CD4-positive, alpha-beta T cell (primary cell): ENCODE measurements around the gene SLC9A4. TPM values are rescaled to one million over a fixed set of nuclear protein-coding genes. Genes with fewer than 3 reads are reported as not detected.

ENCODE experiments used
- ATAC-seq: fragments of 200-7000 bp; cut with Tn5 transposase; one replicate; pipeline ENCODE4 v1.10.0; 2022; ENCODE audit warnings: mild to moderate bottlenecking; ENCODE audit not compliant: poor library complexity
- CTCF ChIA-PET: fragments of 350-600 bp; sonication (Branson Sonifier 250); formaldehyde crosslinking; loops from one replicate; lab custom pipeline; 2021; ENCODE audit warnings: antibody characterized with exemption, inconsistent platforms; lab: Charles Lee
- POLR2A ChIA-PET: fragments of 350-600 bp; sonication (Branson Sonifier 250); formaldehyde crosslinking; loops from one replicate; lab custom pipeline; 2021; ENCODE audit warnings: antibody characterized with exemption, inconsistent platforms; lab: Charles Lee
- DNase-seq, 14 experiments: peaks; one replicate each; pipeline ENCODE4 v3.0.0-alpha.2; 2013 to 2020; ENCODE audit warnings: mixed read lengths in 2 of 14
- H3K27ac ChIP-seq, 2 donors: one replicate each; pipeline versions ENCODE4 v1.5.1 to v1.7.0; 2013; ENCODE audit warnings: low read length in 2 of 2, low read depth in 1 of 2, mild to moderate bottlenecking in 1 of 2
- H3K27me3 ChIP-seq, 2 experiments: 1 replicate in 1 of 2; 2 replicates in 1 of 2; pipeline versions ENCODE4 v1.6.1 to v1.7.0; 2013; ENCODE audit warnings: low read length in 2 of 2, control low read depth in 1 of 2, mild to moderate bottlenecking in 1 of 2, moderate library complexity in 1 of 2; ENCODE audit not compliant: insufficient read depth in 2 of 2, control insufficient read depth in 1 of 2
- H3K36me3 ChIP-seq: one replicate; pipeline ENCODE4 v1.6.1; 2013; ENCODE audit warnings: low read length, control low read depth; ENCODE audit not compliant: insufficient read depth
- H3K4me1 ChIP-seq: one replicate; pipeline ENCODE4 v1.6.1; 2013; ENCODE audit warnings: low read length, control low read depth; ENCODE audit not compliant: insufficient read depth
- H3K4me3 ChIP-seq: one replicate; pipeline ENCODE4 v1.5.1; 2013; ENCODE audit warnings: mild to moderate bottlenecking, low read length, moderate library complexity
- H3K9me3 ChIP-seq, 2 experiments: 1 replicate in 1 of 2; 2 replicates in 1 of 2; pipeline versions ENCODE4 v1.6.1 to v1.7.0; 2013; ENCODE audit warnings: low read length in 2 of 2, mild to moderate bottlenecking in 2 of 2, control low read depth in 1 of 2, moderate library complexity in 1 of 2; ENCODE audit not compliant: control insufficient read depth in 1 of 2, insufficient read depth in 1 of 2
- H3K27ac Mint-ChIP-seq: one replicate; pipeline ENCODE4 v1.8.0; 2020; ENCODE audit warnings: mixed read lengths
- H3K27me3 Mint-ChIP-seq: one replicate; pipeline ENCODE4 v1.8.0; 2021; ENCODE audit warnings: mixed read lengths
- H3K36me3 Mint-ChIP-seq: one replicate; pipeline ENCODE4 v1.8.0; 2021; ENCODE audit warnings: low read depth, mixed read lengths
- H3K4me1 Mint-ChIP-seq: one replicate; pipeline ENCODE4 v1.8.0; 2021; ENCODE audit warnings: low read depth, mixed read lengths
- H3K4me3 Mint-ChIP-seq: one replicate; pipeline ENCODE4 v1.8.0; 2020; ENCODE audit warnings: mild to moderate bottlenecking, mixed read lengths
- H3K9me3 Mint-ChIP-seq: one replicate; pipeline ENCODE4 v1.8.0; 2020; ENCODE audit warnings: mixed read lengths
- intact Hi-C, 2 experiments: fragments of 100-400 bp; cut with DNase I in 1 of 2; cut with micrococcal nuclease in 1 of 2; formaldehyde crosslinking; loops; one replicate each; pipeline versions ENCODE4 v1.15.1 to v1.9.0; 2023 to 2025; cut with DNase I, micrococcal nuclease
- polyA plus RNA-seq, 2 donors: library from polyadenylated mRNA; unstranded; fragments of 120-200 nt; gene quantifications; one replicate each; pipeline ENCODE4 v1.2.1, GENCODE V29; 2013
- total RNA-seq, 174 experiments: library from RNA in 2 of 174; stranded (reverse) in 2 of 174; gene quantifications; one replicate each; pipeline ENCODE4 v1.2.3 and lab custom pipeline; 2021 to 2026
- TF ChIP-seq, protein P1 (sequence below): fragments of 200-600 bp; IDR thresholded peaks from one replicate; pipeline ENCODE4 v1.8.0; 2022; ENCODE audit warnings: antibody characterized with exemption, mild to moderate bottlenecking

Gene SLC9A4, protein sequence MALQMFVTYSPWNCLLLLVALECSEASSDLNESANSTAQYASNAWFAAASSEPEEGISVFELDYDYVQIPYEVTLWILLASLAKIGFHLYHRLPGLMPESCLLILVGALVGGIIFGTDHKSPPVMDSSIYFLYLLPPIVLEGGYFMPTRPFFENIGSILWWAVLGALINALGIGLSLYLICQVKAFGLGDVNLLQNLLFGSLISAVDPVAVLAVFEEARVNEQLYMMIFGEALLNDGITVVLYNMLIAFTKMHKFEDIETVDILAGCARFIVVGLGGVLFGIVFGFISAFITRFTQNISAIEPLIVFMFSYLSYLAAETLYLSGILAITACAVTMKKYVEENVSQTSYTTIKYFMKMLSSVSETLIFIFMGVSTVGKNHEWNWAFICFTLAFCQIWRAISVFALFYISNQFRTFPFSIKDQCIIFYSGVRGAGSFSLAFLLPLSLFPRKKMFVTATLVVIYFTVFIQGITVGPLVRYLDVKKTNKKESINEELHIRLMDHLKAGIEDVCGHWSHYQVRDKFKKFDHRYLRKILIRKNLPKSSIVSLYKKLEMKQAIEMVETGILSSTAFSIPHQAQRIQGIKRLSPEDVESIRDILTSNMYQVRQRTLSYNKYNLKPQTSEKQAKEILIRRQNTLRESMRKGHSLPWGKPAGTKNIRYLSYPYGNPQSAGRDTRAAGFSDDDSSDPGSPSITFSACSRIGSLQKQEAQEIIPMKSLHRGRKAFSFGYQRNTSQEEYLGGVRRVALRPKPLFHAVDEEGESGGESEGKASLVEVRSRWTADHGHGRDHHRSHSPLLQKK
- total RNA-seq: not detected
- not detected for polyA plus RNA-seq (2013, experiment 1 of 2)
- polyA plus RNA-seq (2013, experiment 2 of 2): 0.01 TPM
- 0 to 0.16 (median 0) reads per million in 172 experiments for total RNA-seq (lab: John Stamatoyannopoulos, UW)

DNA sequence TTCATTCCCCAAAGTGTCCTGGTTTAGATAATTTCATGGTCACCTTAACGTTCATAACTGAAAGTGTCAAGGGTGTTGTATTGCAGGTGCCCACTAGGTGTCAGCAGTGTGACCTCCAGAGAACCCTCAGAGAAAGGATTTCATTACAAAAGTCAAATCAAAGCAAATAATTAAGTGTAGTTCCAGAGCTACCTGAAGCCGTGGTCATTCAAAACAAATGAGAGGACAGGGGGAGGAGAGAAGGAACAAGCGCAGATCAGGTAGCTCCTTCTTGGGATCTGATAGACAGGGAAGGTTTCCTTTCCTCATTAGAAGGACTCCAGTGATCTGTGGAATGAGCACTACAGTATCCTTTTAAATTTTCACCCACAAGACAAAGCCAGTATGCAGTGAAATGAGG is at the start of gene SLC9A4:
TSS of gene SLC9A4 (plus strand) at position 207 of the 400 bp plus-strand sequence. CDS start 534 bp downstream, outside the sequence.
- intact Hi-C loops: loop anchor here (1.0 to 5.0 kb wide), 3 partner anchors 144 to 230 kb away; partner anchors contain the start of gene SLC9A2 (in 1 of the 2)
- H3K4me3 ChIP-seq: no peak within 1 kb of the TSS
- Mint-ChIP-seq H3K27me3 (peaks cover 20% of the 10 kb centered on the region), H3K4me3 (no peak within 1 kb of the TSS), H3K36me3 (no peaks in the 10 kb centered on the region), H3K4me1 (no peaks in the 10 kb centered on the region), H3K27ac (no peak within 1 kb of the TSS), H3K9me3 (peaks cover 6% of the 10 kb centered on the region)
- ChIA-PET CTCF (interaction anchor here (1.0 to 2.6 kb wide), 3 partner anchors 14 to 45 kb away, joined by 3 to 9 read pairs (median 3); no protein-coding TSS in a partner anchor), POLR2A (no interaction called here)
- no peaks in the 10 kb centered on the region for H3K36me3 ChIP-seq
- H3K9me3 ChIP-seq: no peaks in the 10 kb centered on the region
- H3K27me3 ChIP-seq: peaks cover 0 to 20% of the 10 kb centered on the region in 2 experiments
- ATAC-seq (peak; percentile 70), DNase-seq (peak in 13 of 14 experiments; percentile 6 to 66 (median 36))
- H3K27ac ChIP-seq: no peak within 1 kb of the TSS
- H3K4me1 ChIP-seq: no peaks in the 10 kb centered on the region
- TF ChIP-seq, protein P1, sequence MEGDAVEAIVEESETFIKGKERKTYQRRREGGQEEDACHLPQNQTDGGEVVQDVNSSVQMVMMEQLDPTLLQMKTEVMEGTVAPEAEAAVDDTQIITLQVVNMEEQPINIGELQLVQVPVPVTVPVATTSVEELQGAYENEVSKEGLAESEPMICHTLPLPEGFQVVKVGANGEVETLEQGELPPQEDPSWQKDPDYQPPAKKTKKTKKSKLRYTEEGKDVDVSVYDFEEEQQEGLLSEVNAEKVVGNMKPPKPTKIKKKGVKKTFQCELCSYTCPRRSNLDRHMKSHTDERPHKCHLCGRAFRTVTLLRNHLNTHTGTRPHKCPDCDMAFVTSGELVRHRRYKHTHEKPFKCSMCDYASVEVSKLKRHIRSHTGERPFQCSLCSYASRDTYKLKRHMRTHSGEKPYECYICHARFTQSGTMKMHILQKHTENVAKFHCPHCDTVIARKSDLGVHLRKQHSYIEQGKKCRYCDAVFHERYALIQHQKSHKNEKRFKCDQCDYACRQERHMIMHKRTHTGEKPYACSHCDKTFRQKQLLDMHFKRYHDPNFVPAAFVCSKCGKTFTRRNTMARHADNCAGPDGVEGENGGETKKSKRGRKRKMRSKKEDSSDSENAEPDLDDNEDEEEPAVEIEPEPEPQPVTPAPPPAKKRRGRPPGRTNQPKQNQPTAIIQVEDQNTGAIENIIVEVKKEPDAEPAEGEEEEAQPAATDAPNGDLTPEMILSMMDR: peak; percentile 94

DNA sequence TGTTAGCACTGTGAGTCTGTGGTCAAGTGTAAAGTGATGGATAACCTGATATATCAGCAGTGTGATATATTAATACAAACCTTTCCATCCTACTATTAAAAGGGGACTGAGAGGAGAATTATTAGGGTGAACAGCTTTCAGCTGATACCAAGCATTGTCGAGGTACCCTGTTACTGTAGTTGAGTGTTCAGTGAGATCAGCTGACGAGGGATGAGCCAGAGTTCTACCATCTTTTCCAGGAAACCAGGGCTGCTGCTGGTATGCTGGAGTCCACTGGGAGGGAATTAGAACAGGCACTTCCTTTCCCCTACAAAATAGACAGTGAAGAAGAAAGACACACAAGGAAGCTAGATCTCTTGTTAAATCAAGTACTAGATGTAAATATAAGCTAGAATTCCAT is 49.7 kb upstream of the SLC9A4 start:
- intact Hi-C loops: loop anchor here in 1 of 2 experiments (5.0 kb wide), 1 partner anchor 56 kb away; no protein-coding TSS in a partner anchor
- POLR2A ChIA-PET: no interaction called here

GRCh38 chr2:102424754-102425153 is 48.3 kb upstream of the SLC9A4 start:
- H3K4me1 Mint-ChIP-seq: peaks cover 51% of the 10 kb centered on the region
- TF ChIP-seq, protein P1: no peak
- CTCF ChIA-PET: no interaction called here
- H3K27me3 Mint-ChIP-seq: no peaks in the 10 kb centered on the region
- intact Hi-C loops: loop anchor here in 1 of 2 experiments (5.0 kb wide), 1 partner anchor 57 kb away; no protein-coding TSS in a partner anchor
- H3K36me3 ChIP-seq: no peaks in the 10 kb centered on the region
- no peak overlapping the region for H3K27ac ChIP-seq
- H3K9me3 Mint-ChIP-seq: no peaks in the 10 kb centered on the region
- no peak for ATAC-seq
- H3K4me3 ChIP-seq: no peak overlapping the region
- no peaks in the 10 kb centered on the region for H3K36me3 Mint-ChIP-seq
- H3K27ac Mint-ChIP-seq: no peak overlapping the region
- H3K27me3 ChIP-seq: no peaks in the 10 kb centered on the region
- H3K4me3 Mint-ChIP-seq: peak overlapping the region; percentile 5
- no peaks in the 10 kb centered on the region for H3K9me3 ChIP-seq
- no peak for DNase-seq
- POLR2A ChIA-PET: no interaction called here
- peaks cover 21% of the 10 kb centered on the region for H3K4me1 ChIP-seq

More for the DNA sequence above, 49.7 kb upstream of the SLC9A4 start:
- no peak overlapping the region for H3K27ac Mint-ChIP-seq
- ATAC-seq (no peak), DNase-seq (no peak)
- no peaks in the 10 kb centered on the region for H3K27me3 Mint-ChIP-seq
- Histone ChIP-seq H3K27me3 (no peaks in the 10 kb centered on the region), H3K36me3 (no peaks in the 10 kb centered on the region), H3K4me3 (peak overlapping the region; percentile 11), H3K9me3 (no peaks in the 10 kb centered on the region), H3K27ac (no peak overlapping the region), H3K4me1 (peaks cover 29% of the 10 kb centered on the region)
- no peak overlapping the region for H3K4me3 Mint-ChIP-seq
- H3K9me3 Mint-ChIP-seq: no peaks in the 10 kb centered on the region
- no peaks in the 10 kb centered on the region for H3K36me3 Mint-ChIP-seq
- H3K4me1 Mint-ChIP-seq: peaks cover 61% of the 10 kb centered on the region
- CTCF ChIA-PET: no interaction called here
- TF ChIP-seq, protein P1: no peak
